HG02973 (cell line): ENCODE results near the gene FAM124B.

Experiments
- ATAC-seq: cut with Tn5 transposase; IDR thresholded peaks from one replicate; pipeline ENCODE4 v1.9.1; 2021; ENCODE audit warnings: moderate library complexity; ENCODE audit not compliant: unreplicated experiment

Gene FAM124B

DNA sequence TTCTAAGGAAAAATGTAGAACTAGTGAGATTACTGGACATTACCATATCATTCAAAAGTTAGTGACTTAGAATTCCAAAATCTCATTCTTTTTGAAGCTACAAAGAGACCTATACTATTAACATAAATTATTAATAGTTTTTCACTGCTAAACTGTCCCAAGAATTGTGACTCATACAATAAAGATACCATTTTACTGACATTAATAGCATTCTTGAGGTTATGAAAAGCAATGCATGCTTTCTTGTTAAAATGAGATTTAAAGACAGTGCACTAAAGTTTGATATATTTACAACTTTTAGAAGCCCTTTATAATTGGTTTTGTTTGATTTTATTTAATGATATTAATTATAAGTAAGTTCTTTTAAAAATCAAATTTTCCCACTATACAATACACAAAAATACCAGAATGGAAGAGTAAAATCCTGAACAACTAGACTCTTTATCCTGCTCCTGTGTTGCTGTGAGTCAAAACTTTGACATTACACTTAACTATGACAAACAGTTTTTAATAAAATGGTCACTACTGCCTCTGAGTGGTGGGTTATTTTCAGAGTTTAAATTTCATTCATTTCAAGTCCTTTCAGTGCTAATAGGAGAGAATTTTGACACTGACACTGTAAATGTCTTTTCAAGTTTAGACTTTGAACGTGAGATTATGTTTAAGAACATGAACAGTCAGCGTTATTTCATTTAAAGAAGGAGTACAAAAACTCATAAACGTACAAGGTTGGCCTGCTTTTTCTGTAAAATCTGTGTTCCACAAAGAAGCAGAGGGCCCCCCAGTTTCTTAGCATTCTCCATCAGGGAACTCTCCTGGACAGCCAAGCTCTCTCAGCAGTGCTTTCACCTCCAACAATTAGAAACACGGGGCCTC is 54.5 kb downstream of the FAM124B start:
- no peak for ATAC-seq

GRCh38 chr2:224345492-224345891 is 56.4 kb downstream of the FAM124B start:
- no peak for ATAC-seq

DNA sequence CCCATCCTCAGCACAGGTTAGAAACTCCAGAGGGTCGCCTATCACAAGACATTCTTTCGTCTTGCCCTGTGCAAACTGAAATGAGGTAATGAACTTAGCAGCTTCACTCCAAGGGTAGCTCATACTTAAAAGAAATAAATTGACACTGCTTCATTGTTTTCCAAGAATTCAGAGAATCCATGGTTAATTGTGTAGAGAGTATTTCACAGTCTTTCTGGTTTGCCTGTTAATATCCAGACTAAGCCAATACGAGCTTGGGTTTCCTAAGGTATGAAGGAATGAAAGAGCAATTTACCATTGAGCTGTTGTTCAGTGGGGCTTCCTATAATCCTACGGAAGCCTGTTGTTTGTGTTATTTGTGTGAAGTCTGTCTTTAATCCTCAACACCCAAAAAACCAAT is 58.7 kb downstream of the FAM124B start:
- ATAC-seq, result no peak

GRCh38 chr2:224335991-224336390 is 65.9 kb downstream of the FAM124B start:
- no peak for ATAC-seq

DNA sequence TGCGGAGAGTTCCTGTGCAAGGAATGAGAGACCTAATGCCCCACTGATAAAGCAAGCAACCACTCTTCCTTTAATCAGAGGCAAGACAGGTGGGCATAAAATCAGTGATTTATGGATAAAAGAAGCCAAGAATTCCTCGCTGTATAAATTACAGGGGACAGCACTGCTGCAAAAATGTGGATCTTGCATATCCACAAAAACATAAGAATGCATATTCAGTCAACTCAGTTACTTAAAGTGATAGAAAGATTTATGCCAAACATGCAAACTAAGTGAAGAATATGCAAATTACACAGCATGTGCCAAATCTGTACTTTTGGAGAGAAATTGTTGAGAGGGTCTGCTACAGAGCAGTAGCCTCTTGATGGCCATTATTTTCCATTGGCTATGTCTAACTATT is 67.2 kb downstream of the FAM124B start:
- ATAC-seq, result no peak

DNA sequence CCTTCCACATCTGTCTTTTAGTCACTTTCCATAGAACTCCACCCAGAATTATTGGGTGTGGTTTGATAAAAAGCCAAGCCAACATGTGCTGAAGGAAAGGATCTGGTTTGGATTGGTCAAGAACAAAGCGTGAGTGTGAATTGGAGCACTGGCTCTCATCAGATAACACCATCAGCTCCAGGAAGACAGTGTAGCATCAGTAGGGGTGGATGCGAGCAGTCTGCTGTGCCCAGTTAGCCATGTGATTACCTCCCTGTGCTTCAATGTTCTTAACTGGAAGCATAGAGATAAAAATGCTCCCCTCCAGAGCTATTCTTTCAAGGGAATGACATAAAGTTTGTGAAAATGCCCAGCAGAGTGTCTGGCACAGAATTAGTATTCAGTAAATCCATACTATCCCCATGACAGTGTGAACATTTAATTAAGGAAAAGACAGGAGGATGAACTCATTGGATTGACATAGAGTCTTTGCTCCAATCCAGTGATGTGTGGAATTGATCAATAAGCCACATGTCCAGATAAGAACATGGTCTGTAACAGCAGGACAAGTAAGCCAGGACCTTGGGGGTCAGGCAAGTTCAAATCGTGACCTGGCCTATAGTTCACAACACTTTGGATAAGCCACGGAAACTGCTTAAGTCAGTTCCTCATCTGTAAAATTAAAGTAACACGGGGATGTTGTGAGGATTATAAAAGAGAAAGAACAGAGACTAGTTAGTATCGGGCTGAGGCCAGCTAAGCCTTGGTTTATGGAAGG is 68.0 kb downstream of the FAM124B start:
- no peak for ATAC-seq

- ATAC-seq, result no peak
Measured at GRCh38 chr2:224331698-224332097, 70.2 kb downstream of the FAM124B start.

GRCh38 chr2:224328798-224329197 is 73.1 kb downstream of the FAM124B start:
- no peak for ATAC-seq
